Uterus (tissue), 2 donors: ENCODE measurements around the gene WASF2.

Experiments used
- POLR2A ChIP-seq, 2 donors: fragments of 450-650 bp; IDR thresholded peaks; one replicate each; pipeline ENCODE4 v1.6.1; 2016; ENCODE audit warnings: antibody characterized with exemption in 2 of 2, mild to moderate bottlenecking in 1 of 2, moderate library complexity in 1 of 2
- TF ChIP-seq, protein P1 (sequence below), 4 experiments: fragments of 200-600 bp in 2 of 4; fragments of 450-650 bp in 2 of 4; sonication (generic) in 2 of 4; IDR thresholded peaks; one replicate each; pipeline ENCODE4 v1.5.1; 2016 to 2019; ENCODE audit warnings: antibody characterized with exemption in 4 of 4, mild to moderate bottlenecking in 2 of 4, moderate library complexity in 1 of 4

DNA sequence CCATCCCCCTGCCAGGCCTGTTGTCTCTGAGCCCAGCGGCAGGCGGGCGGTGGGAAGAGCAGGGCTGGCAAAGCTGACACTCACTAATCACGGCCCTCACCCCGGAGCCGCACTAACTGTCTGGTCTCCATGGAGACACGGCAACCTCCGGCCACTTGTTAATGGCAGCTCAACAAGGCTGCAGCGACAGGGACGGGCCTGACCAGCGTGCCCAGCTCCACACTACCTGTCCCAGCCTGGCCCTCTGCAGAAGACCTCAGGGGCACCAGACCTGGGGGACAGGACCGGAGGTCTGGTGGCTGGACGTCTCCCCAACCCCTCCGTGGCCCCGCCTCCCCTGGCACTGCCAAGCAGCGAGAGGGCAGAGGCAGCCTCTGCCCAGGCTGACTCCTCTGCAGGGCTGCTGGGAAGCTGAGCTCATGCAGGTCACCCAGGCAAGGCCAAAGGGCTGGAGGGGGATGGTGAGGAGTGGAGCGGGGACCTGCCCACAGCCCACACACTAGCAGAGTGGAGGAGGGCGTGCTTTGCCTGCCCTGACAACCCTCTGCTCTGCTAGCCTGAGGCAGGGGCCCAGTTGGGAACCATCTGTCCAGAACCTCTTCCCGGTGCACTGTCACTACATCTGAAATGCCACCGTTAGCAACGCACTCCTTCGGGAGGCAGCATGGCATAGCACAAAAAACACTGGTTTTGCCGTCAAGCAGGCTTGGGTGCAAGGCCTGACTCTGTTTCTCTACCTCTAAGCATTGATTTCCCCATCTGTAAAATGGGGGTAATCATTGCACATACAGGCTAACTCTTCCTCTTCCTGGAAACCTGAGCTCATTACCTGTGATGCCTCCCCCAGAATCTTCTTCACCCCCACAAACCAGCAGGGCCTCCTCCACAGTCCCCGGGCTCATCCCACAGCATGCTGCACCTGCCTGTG, 29.6 kb upstream of the WASF2 start:
- no peak for TF ChIP-seq POLR2A (IDR thresholded peaks at IDR 0.05)
- TF ChIP-seq, protein P1, sequence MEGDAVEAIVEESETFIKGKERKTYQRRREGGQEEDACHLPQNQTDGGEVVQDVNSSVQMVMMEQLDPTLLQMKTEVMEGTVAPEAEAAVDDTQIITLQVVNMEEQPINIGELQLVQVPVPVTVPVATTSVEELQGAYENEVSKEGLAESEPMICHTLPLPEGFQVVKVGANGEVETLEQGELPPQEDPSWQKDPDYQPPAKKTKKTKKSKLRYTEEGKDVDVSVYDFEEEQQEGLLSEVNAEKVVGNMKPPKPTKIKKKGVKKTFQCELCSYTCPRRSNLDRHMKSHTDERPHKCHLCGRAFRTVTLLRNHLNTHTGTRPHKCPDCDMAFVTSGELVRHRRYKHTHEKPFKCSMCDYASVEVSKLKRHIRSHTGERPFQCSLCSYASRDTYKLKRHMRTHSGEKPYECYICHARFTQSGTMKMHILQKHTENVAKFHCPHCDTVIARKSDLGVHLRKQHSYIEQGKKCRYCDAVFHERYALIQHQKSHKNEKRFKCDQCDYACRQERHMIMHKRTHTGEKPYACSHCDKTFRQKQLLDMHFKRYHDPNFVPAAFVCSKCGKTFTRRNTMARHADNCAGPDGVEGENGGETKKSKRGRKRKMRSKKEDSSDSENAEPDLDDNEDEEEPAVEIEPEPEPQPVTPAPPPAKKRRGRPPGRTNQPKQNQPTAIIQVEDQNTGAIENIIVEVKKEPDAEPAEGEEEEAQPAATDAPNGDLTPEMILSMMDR (IDR thresholded peaks at IDR 0.05) = no peak
